ENCODE results near the gene RPL27. TPM values are rescaled to one million over a fixed set of nuclear protein-coding genes. Genes with fewer than 3 reads are reported as not detected.

The RPL27 gene
- total and polyA plus RNA-seq, 2 of the 13 experiments (the other 11 are each of a cell fraction or from before 2014, with no cell fraction given), result 1,585 to 5,840 TPM

GRCh38 chr17:43006639-43007551 is 8.7 kb downstream of the RPL27 start, which contains the start of gene IFI35:
Gene IFI35, plus strand, starts transcription at chr17:43006784. Its CDS starts 164 bp downstream, at chr17:43006948.
- Histone ChIP-seq H3K9ac (ENCODE audit: insufficient read depth, low read depth, low read length) (peak within 1 kb of the TSS; percentile 92), H3K36me3 (replicated peaks in 1 of 2; ENCODE audit: control insufficient read depth in 1 of 2, insufficient read depth in 2 of 2, low read length in 2 of 2) (peaks cover 5 to 15% of the 10 kb centered on the region in 2 experiments), H3K4me1 (ENCODE audit: insufficient read depth, low read length) (peaks cover 81% of the 10 kb centered on the region), H3K79me2 (ENCODE audit: insufficient read depth, low read length) (peaks cover 7% of the 10 kb centered on the region), H3K4me2 (ENCODE audit: low read depth, low read length) (peak within 1 kb of the TSS; percentile 92), H3K4me3 (replicated peaks in 1 of 3; ENCODE audit: insufficient read depth in 1 of 3, low read depth in 2 of 3, low read length in 3 of 3) (peak within 1 kb of the TSS; percentile 71 to 92 (median 88)), H3K27me3 (ENCODE audit: control insufficient read depth in 1 of 2, insufficient read depth in 2 of 2, low read length in 2 of 2) (no peaks in the 10 kb centered on the region; a peak in 1 of 5 replicates), H3K27ac (ENCODE audit: extremely low read length, insufficient read depth, low read length) (peak within 1 kb of the TSS; percentile 92), H4K20me1 (ENCODE audit: insufficient read depth, low read length) (peaks cover 4% of the 10 kb centered on the region; the same call in 1 of the 2 replicates), H2AFZ (ENCODE audit: low read length) (peak within 1 kb of the TSS; percentile 75), H3K9me3 (ENCODE audit: low read length) (no peaks in the 10 kb centered on the region)
- DNase-seq (ENCODE audit: low spot score) (peak; percentile 83), ATAC-seq (peak; percentile 78), FAIRE-seq (peak; percentile 59)
- intact Hi-C loops (cut with micrococcal nuclease; ENCODE audit: unreplicated experiment) (loop anchor here (5.0 kb wide), 1 partner anchor 165 kb away; the partner anchor contains the start of gene NBR1), in situ Hi-C loops (cut with HindIII; ENCODE audit: extremely low pct_ligation_motif_present, low pct_unique_long_range_greater_than_20kb) (no loop called here)
- CTCF ChIA-PET (ENCODE audit: low intra/inter-chr PET ratio, low total read pairs), result no interaction called here
- POLR2A ChIA-PET, result interaction anchor here (0.6 to 8.3 kb wide), 10 partner anchors 9 to 221 kb away, joined by 3 to 162 read pairs (median 4); partner anchors contain the start of genes NBR1, RPL27, TMEM106A and VAT1
- BruUV-seq (replicated peaks), result TSS peak; percentile 44
- WGBS (ENCODE audit: low lambda C conversion rate), result 16% methylated on average over 18 of the region's 18 CpGs
- TF ChIP-seq ZFP82 (CRISPR knock-in tag; IDR thresholded peaks at IDR 0.05; ENCODE audit: borderline replicate concordance) (no peak), MLXIP (CRISPR knock-in tag; IDR thresholded peaks at IDR 0.05; ENCODE audit: borderline replicate concordance) (no peak; the same call in 1 of the 2 replicates), TOPORS (CRISPR knock-in tag; IDR thresholded peaks at IDR 0.05) (no peak), ZNF343 (CRISPR knock-in tag; IDR thresholded peaks at IDR 0.05) (0 out of 2 replicates have a peak, but pooled peaks have one; percentile 33), ZNF138 (CRISPR knock-in tag; IDR thresholded peaks at IDR 0.05; ENCODE audit: low read depth) (peak; percentile 78), MTA1 (CRISPR knock-in tag; IDR thresholded peaks at IDR 0.05; ENCODE audit: borderline replicate concordance) (no peak), ZNF264 (CRISPR knock-in tag; IDR thresholded peaks at IDR 0.05) (no peak), HIVEP1 (CRISPR knock-in tag; IDR thresholded peaks at IDR 0.05) (no peak), ZNF704 (CRISPR knock-in tag; IDR thresholded peaks at IDR 0.05; ENCODE audit: borderline replicate concordance) (no peak), ZMYM3 (CRISPR knock-in tag; IDR thresholded peaks at IDR 0.05) (peak; percentile 87), ATAD3A (CRISPR knock-in tag; IDR thresholded peaks at IDR 0.05) (no peak), DMAP1 (CRISPR knock-in tag; IDR thresholded peaks at IDR 0.05) (peak; percentile 66; the same call in 1 of the 2 replicates), HNRNPH1 (optimal IDR thresholded peaks at IDR 0.05; ENCODE audit: low read depth, low read length) (no peak), IRX3 (CRISPR knock-in tag; IDR thresholded peaks at IDR 0.05; ENCODE audit: borderline replicate concordance, low read depth) (no peak), NCOA5 (CRISPR knock-in tag; IDR thresholded peaks at IDR 0.05) (no peak), FOSL1 (CRISPR knock-in tag; IDR thresholded peaks at IDR 0.05; ENCODE audit: borderline replicate concordance) (no peak), ZEB1 (IDR thresholded peaks at IDR 0.05; ENCODE audit: insufficient replicate concordance, low read depth) (no peak), ZNF34 (CRISPR knock-in tag; IDR thresholded peaks at IDR 0.05; ENCODE audit: borderline replicate concordance) (no peak), NKX3-1 (CRISPR knock-in tag; IDR thresholded peaks at IDR 0.05) (no peak), THYN1 (CRISPR knock-in tag; IDR thresholded peaks at IDR 0.05; ENCODE audit: borderline replicate concordance, low read depth) (no peak), ZNF709 (CRISPR knock-in tag; IDR thresholded peaks at IDR 0.05) (no peak)

All from HepG2 (cell line).